GM18867 (cell line): Measurements from ENCODE around the gene ACCS.

Experiments used
- ATAC-seq: cut with Tn5 transposase; IDR thresholded peaks from one replicate; pipeline ENCODE4 v1.9.1; 2021; ENCODE audit warnings: mild to moderate bottlenecking, moderate library complexity; ENCODE audit not compliant: unreplicated experiment

The ACCS gene, protein sequence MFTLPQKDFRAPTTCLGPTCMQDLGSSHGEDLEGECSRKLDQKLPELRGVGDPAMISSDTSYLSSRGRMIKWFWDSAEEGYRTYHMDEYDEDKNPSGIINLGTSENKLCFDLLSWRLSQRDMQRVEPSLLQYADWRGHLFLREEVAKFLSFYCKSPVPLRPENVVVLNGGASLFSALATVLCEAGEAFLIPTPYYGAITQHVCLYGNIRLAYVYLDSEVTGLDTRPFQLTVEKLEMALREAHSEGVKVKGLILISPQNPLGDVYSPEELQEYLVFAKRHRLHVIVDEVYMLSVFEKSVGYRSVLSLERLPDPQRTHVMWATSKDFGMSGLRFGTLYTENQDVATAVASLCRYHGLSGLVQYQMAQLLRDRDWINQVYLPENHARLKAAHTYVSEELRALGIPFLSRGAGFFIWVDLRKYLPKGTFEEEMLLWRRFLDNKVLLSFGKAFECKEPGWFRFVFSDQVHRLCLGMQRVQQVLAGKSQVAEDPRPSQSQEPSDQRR

DNA sequence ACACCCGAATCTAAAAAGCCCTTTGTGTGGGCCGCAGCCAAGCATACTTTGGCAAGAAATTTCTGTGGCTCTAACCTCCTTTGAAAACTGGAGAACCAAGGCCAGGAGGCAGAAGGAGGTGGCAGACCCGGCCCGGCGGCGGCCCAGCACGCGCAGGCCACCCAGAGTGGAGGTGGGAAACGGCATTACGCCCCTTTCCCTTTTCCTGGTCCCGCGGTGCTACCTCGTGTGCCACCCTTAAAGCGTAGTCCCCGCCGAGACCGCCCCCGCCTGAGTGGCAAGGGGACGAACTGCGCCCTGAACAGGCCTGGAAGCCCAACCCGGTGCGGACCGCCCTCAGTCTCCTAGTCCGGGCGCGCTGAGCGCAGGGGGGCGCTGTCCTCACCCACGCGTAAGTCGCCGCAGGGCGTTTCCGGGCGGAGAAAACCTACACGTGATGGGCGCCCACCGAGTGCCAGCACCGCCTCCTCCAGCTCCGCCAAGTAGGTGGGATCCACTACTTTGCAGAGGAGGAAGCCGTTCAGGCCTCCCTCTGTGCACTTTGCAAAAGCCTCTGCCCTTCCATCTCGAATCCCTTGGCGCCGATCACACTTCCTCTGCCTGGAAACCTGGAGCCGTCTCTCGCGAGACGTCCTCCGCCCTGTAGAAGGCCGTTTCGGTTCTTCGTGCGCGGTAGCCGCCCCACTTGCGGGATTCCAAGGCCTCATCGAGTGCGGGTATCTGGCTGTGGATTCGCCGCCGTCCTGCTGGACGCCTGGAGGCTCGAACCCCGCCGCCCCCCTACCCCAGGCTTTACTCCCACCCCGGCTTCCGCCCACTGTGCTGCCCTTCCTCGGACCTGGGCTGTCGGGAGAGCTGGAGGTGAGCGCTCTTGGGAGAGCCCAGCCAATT is at the start of gene ACCS:
TSS of gene ACCS (plus strand) at position 430 of the 891 bp plus-strand sequence. CDS start 1,358 bp downstream, outside the sequence.
- ATAC-seq, result peak; percentile 97

DNA sequence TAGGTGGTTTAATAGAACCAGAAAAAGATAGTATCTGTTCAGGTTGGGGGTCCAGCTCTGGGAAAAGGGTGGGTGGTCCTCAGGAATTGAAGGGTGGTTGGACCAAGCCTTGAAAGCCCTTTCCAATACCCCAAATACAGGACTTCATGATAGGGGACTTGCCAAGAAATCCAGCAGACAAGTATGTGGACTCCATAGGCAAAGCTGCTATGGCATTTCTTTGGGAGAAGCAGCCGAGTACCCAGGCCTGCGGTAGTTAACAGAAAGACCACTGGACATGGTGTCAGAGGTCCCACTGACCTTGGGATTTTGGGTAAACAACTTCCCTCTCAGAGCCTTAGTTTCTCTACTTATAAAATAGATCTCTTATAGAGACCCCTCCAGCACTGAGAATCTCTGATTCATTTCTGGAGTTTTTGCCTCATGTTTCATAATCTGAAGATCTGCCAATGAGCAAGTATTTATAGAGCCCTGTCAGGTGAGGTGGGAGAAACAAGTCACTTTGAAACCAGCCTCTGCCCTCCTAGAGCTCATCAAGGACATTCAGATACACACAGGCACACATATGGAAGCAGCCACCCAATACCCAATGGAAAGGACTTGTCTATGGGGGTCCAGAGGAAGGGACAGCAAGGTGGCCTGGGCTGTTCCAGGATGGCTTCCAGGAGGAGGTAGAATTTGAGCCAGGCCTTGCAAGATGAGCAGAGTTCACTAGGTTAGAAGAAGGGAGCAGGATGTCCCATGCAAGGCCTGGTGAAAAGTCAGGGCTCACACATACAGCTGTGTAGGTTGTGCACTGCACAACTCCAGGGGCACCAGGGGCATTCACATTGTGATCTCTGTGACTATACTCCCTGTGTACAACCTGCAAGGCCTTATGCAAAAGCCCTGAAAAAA is 49.3 kb upstream of the ACCS start:
- ATAC-seq, result no peak

DNA sequence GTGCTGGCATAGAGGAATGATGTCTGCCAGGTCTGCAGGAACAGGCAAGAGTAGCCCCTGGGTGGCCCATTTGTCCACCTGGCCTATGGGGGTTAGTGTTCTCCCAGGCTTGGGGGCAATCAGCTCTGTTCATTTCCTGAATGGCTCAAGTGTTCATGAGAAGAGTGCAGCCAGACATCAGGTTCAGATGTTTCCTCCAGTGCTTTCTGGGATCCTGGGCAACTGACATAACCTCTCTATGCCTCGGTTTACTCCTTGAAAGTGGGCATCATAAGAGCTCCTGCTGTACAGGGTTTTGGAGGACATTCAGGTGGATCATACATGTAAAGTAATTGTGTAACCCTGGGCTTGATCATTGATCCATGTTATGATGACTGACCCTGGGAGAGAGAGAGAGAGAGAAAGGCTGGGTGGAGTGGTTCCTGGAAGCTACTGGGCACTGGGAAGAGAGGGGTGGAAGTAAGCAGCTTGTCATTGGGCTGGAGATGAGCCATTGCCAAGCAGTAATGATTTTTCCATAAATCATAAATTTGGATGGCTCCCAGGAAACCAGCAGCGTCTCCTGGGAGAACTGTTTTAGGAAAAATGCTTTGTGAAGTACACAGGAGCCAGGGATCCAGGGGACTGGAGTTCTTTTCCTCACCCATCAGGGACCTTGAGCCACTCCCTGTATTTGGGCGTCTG is 48.5 kb upstream of the ACCS start:
- no peak for ATAC-seq

DNA sequence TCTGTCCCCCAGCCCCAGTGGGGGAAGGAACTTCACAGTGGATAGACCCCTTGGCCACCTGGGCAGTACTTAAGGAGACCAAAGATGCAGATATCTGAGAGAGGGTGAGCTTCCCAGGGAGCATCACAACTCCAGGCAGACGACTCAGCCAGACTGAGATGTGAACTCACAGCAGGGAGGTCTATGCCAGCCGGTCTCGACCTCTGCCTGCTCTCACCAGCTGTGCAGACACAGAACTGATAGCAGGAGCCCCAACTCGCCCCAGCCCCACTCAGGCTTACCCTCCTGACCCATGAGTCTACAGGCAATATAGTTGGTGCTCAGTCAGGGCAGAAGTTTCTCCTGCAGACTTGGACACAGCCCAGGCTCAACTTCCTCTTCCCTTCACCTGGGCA is 47.9 kb upstream of the ACCS start:
- no peak for ATAC-seq

DNA sequence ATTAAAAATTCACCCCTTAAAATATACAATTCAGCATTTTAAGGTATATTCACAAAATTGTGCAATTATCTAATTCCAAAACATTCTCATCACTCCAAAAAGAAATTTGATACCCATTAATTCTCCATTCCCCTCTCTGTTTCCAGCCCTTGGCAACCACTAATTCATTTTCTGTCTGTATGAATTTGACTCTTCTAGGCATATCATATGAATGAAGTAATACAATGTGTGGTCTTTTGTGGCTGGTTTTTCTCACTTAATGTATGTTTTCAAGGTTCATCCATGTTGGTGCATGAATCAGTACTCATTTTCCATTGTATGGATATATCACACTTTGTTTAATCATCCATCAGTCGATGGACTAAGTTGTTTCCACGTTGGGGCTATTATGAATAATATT is 47.2 kb upstream of the ACCS start:
- no peak for ATAC-seq

DNA sequence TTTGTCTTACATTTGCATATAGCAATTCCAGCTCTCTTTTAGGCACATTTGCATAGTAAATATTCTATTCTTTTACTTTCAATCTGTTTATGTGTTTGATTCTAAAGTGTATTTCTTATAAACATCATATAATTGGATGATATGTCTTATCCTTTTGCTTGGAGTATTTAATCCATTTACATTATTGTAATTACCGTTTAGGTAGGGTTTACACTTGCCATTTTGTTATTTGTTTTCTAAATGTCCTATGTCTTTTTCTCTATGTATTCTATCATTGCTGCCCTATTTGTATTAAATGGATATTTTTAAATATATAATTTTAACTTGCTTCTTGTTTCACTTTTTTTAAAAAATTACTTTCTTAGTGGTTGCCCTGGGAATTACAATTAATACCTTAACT is 41.1 kb upstream of the ACCS start:
- ATAC-seq, result no peak

DNA sequence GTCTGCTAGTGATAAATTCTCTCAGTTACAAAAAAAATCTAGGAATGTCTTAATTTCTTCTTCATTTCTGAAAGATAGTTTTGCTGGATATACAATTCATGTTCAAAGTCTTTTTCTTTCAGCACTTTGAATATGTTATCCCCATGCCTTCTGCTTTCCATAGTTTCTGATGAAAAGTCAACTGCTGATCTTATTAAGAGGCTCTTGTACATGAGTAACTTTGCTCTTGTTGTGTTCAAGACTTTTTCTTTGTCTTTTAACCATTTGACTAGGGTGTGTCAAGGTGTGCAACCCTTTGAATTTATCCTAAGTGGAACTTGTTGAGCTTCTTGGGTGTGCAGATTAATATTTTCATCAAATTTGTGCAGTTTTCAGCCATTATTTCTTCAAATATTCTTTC is 40.3 kb upstream of the ACCS start:
- ATAC-seq, result no peak

DNA sequence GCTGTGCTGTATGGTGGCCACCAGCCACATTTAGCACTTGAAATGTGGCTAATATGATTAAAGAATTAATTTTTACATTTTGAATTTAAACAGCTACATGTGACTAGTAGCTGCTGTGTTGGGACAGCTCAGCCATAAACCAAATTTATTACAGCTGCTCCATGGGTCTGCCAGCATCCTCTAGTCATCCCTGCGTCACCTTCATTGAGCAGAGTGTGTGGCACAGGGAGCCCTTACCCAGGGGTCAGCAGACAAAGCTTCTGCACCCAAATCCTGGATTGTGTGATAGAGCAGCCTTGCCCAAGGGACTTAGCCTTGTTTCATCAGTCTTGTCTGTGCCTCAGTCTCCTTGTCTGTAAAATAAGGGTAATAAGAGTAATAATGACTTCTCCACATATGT is 37.7 kb upstream of the ACCS start:
- no peak for ATAC-seq

DNA sequence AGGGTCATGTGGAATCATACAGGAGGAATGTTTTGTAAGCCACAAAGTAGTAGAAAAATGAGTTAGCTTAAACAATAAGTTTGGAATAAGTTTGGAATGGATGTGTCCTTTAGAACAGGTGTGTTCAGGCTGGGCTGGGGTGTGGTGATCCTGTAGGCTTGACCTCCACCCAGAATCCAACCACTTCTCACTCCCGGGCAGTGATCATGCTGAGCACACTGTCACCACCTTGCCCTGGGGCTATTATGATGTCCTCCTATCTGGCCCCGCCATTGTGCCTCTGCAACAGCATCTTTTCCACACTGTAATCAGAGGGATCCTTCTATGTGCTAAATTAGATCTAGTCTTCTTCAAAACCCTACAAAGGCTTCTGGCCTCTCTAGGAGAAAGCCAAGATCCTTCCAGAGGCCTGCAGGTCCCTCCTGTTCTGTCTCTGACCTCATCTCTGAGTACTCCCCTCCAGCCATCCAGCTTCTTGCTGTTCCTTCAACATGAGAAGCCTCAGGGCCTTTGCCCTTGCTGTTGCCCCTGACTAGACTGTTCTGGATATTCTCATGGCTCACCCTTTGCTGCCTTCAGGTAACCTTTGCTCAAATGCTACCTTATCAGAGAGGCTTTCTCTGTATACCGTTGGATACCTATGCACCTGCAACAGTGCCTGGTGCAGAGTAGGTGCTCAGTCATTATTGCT is 37.1 kb upstream of the ACCS start:
- no peak for ATAC-seq

DNA sequence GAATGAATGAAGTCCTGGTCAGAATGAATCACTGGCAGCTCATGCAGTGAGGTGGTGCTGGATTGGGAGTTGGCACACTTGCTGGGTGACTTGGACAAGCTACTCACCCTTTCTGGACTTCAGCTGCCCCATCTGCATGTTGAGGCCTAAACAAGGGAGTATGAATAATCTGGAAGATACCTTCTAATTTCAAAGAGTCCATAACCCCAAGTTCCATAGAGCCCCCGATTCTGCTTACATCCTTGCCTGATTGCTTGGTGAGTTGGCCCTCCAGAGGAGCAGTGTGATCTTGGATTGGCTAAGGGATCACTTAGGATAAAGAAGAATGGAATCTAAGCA is 36.6 kb upstream of the ACCS start:
- no peak for ATAC-seq

DNA sequence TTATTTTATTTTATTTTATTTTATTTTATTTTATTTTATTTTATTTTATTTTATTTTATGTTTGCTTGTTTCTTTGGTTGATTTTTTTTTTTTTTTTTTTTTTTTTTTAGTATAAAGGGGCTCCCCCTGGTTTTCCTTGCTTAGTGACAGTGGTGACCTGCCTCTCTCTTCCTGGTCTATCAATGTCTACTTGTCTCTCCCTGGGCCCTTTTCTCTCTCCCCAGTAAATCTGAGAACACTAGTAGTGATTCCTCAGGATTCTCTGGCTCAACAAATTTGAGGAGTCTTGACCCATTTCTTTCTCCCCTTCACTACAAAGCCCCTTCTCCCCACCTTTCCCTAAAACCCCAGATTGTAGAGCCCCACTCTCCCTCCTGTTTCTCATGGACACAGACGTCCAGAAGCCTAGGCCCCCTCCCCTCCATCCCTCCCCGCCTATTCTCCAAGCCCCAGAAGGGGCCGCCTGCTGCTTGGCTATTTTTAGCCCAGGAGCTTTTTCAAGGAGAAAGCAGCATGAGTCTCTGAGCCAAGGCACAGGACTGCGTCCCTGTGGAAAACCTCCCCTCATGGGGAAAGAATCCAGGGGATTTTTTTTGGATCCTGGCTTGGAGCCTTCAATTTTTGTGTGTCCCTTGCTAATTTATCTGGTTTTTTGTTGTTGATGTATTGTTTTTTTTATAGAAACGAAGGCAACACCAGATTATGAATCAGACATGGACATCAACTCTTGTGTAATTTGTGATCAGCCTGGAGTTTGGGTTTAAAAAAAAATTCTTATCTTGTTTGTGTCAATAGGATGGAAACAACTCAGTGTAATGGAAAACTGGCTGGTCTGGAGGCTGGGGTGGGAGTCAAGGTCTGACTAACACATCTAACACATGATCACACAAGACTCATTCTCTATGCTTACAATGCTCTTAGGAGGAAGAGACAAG is 35.8 kb upstream of the ACCS start:
- no peak for ATAC-seq

DNA sequence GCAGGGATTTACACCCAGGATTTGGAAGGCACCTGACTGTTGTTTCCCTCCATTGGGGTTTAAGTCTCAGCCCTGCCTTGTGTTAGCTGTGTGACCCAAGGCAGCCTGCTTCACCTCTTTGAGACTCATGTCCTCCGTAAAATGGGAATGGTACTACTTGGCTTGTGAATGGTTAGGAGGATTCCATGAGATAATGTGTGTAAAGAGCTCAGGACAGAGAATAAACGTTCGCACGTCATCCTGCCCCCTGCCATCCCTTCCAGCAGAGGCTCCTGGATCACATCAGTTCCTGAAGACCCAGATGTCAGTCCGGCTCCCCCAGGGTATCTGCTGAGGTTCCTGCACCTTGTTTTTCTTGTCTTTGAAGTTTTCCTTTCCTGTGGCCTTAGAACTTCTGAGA is 35.1 kb upstream of the ACCS start:
- no peak for ATAC-seq

DNA sequence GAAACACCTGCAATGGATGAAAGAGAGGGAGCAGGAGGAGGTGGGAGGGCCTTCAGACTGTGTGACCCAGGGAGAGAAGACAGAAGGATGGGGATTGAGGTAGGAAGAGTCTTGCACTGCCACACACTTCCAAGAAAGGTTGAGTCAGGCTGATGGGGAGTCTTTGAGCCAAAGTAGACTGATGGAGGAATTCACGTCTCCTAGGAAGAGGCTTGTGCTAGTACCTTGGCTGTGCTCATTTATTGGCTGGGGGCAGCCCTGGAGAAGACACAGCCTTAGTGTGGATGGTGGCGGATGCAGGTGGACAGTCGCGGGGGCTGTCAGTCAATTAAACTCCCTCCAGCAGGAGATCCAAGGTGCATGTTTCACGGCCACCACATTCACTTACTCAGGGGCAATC is 34.5 kb upstream of the ACCS start:
- no peak for ATAC-seq

DNA sequence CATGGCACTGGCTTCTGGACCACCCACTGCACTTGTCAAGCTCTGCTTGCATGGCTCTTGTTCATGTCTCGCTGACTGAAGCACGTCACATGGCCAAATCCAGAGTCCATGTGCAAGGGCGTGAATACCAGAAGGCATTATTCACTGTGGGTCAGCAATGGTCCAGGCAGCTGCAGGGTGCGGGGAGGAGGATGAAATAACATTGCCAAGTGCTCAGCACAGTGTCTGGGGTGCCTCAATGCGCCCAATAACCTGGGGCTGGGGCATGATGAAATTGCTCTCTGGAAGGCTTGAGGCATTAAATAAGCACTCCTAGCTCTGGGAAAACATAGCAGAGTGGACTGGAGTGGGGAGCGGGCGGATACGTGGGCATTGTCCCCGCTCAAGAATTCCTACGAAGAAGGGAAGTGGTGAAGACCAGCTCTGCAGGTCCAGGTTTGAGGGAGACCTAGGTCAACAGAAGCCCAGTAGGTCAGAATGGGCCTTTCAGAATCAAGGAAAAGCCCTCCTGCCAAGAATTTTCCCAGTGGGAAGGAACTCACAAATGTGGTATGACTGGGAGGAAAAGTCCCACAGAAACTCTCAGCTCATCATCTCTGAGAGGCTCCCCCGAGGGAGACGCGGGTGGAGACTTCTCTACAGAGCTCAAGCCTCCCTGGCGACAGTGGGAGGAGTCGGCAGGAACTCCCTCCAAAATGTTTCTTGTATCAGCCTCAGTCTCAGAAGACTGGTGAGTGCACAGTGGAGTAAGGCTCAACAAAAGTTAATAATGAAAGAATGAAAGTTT is 33.6 kb upstream of the ACCS start:
- ATAC-seq, result no peak

DNA sequence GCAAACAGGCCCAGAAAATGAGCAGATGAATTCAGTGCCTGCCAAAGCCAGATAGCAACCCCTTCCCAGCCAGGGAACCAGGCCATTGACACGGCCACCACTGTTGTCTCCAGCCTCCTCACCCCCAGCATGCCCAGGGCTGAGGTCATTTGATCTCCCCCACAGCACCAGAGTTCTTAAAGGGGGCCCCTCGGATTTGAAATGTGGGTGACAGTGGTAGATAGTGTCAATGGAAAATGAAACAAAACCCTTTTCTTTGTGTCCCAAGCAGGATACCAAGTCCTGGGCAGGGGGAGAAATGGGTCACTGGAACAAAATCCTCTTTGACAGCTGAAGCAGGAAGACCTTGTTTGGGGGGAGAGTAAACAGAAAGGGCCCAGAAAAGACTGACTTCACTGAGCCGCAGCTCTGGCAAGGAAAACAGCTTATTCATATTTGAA is 32.6 kb upstream of the ACCS start:
- no peak for ATAC-seq

DNA sequence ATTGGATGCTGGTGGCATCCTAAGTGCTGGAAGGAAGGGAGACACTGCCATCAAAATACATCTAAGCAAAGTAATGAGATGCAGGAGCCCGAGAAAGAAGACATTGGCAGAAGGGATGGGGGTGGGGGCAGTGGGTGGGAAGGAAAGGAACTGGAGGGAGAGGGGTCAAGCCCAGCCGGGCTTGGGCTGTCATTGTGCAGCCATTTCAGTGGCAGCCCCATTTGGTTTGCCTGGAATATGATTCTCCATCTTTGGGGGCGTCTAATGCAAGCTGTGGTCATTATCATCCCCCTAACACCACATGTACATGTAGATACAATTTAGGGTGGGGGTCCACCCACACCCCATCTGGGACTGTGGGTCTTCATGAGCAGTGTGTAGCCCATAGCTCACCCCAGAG is 32.2 kb upstream of the ACCS start:
- ATAC-seq, result no peak

DNA sequence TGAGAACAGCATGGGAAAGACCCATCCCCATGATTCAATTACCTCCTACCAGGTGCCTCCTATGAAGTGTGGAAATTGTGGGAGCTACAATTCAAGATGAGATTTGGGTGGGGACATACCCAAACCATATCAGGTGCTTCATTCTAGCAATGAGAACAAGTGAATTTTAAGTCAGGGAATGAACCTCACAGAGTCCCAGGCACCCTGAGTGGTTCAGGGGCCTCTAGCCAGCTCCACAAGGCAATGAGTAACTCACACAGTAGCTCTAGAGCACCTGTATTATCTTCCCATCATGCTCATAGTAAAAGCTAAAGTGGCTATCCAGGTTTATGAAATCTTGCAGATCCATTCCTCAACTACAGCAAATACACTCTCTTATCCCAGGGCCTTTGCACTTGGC is 31.4 kb upstream of the ACCS start:
- ATAC-seq, result no peak
